Fibroblast of skin of scalp (primary cell): ENCODE measurements around the gene IFNGR1.

Source experiments
- DNase-seq: peaks from one replicate; pipeline ENCODE4 v3.0.0-alpha.2; 2013

The IFNGR1 gene

DNA sequence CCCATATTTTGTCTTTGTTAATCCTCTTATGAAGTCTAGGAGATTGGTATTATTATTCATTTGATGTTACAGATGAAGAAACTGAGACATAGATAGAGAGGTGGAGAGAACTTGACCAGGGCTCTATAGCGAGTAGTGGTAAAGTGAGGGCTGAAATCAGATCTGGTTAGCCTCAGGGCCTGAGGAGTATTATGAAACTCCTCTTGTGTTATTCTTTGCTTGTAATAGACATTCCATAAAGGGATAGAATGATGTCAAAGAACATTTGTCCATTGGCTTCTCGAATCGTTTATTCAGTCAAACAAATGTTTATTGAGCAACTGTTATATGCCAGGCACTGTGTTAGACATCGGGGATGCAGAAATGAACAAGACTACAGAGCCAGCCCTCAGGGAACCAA is 45.7 kb downstream of the IFNGR1 start, which contains the start of gene IL22RA2:
IL22RA2 (minus strand) TSS at position 144 of the 400 bp plus-strand sequence. CDS start 11,895 bp downstream, outside the sequence.
- no peak for DNase-seq

DNA sequence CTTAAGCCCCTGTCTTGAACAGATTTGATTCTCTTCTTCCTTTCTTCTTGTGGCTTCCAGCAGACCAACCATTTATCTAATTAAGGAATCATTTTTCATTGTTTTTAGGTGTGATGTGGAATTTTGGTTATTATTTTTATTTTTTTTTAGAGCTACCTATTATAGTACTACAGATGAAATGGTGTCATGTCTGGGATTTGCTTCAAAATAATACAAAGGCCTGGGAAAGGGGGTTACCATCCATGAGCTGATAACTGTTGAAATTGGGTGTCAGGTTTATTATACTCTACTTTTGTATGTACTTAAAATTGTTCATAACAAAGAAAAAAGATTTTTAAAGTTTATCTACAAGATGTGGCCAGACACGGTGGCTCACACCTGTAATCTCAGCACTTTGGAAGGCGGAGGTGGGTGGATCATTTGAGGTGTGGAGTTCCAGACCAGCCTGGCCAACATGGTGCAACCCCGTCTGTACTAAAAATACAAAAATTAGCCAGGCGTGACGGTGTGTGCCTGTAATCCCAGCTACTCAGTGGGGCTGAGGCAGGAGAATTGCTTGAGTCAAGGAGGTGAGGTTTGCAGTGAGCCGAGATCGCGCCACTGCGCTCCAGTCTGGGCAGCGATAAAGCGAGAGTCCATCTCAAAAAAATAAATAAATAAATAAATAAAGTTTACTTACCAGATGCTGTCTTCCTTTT is 46.3 kb downstream of the IFNGR1 start:
- DNase-seq: no peak

DNA sequence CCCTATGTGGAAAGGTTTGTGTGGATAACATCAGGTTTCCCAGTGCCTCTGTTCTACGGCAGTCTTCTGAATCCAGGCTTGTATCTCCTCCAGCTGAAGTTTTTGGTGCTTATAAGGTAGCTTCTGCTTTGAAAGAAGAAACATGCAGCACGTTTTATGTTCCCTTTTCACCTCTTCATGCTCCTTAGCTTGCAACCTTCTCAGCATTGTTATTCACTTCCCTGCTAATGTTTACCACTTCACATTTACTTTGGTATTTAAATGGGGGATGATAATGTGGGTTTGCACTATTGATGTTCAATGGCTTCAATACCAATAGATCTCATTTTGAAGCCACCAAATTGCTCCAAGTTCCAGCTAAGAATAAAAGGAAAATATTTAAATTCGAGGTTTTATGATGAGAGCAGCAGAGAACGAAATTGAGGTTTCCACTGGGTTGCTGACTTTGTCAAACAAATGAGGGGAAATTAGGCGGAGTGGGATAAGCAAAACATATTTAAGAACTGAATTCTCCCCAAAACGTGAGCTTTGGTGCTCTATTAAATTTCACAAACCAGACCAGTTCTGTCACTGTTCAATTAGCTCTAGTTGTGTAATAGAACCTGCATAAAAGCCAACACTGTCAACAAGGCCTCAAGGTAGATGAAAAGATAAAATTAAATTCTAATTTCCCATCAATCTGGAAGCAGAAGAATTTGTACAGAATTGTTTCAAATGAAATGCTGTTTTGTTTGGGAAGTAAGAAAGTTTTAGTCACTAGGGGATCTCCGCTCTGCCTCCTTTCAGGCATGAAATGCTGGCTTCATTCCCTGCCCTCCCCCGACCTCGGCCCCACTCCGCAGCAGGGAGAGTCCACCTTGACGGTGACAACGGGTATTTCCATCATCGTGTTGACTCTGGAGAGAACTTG is 47.1 kb downstream of the IFNGR1 start:
- DNase-seq: no peak

DNA sequence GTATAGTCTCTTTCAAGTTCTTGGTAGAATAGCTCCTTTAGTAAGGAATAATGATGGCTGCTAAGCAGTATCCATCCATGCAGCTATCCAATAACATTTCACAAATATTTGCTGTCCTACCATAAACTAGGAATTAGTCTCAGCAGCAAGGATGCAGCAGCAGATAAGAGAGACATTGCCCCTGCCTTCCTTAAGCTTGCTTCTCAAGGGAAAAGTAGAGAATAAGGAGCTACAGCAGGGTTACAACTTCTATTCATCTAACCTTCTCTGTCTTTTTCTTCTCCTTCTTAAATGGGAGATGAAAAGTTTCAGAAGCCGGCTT is 48.2 kb downstream of the IFNGR1 start:
- no peak for DNase-seq

DNA sequence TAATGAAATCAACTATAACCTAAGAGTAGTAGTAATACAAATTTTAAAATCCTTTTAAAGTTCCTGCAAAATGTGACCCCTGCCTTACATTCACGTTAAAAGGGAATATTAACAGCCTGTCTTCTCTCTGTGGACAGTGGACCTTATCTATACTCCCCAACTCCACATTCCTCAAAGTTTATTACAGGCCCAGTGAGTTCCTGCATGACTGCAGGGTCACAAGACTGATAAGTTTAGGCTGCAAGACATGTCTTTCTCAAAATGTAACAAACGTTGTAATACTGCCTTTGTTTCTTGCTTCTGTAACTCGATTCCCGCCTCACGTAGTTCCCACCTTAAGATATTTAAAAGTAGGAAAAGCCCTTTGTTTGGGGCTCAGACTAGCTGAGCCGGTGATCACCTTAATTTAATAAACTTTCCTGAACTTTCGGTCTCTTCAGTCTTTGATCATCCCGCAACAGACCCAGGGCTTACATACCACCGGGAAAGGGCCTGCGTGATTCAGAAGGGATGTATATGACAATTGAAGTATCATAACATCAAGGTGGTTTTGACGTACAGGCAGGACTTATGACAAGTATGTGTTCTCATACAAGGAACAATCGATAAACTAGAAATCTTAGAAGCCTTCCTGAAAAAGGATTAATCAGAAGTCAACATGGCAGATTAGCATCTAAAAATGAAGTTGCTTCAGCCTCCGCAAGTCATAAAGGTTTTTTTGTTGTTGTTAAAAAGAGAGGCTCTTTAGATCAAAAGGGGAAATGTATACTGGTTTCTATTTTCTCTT is 48.7 kb downstream of the IFNGR1 start:
- no peak for DNase-seq

DNA sequence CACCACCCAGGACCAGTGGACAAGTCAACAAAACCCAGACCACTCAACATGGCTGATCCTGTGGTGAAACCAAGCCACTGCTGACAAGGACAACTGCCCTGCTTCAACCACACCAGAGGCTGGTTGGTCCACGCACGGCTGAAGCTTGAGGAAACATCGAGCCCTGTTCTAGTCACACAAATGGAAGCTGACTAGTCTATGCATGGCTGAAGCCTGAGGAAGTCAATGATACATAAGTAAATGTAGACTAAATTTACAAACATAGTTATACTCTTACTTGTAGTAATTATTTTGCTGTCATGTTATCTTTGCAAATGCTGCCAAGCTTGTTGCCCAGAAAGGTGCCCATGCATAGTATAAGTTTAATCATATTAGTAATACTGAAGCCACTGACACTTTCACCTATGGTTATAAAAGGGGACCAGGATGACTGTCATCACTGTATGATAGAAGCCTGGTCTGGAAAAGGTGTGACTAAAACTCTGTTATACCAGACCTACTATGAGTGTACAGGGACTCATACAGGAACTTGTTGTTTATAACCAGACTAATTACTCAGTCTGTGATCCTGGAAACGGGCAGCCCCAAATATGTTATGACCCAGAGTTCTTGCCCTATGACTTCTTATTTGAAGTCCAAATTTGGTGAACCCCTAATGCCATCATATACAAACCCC is 51.3 kb downstream of the IFNGR1 start:
- DNase-seq: no peak

DNA sequence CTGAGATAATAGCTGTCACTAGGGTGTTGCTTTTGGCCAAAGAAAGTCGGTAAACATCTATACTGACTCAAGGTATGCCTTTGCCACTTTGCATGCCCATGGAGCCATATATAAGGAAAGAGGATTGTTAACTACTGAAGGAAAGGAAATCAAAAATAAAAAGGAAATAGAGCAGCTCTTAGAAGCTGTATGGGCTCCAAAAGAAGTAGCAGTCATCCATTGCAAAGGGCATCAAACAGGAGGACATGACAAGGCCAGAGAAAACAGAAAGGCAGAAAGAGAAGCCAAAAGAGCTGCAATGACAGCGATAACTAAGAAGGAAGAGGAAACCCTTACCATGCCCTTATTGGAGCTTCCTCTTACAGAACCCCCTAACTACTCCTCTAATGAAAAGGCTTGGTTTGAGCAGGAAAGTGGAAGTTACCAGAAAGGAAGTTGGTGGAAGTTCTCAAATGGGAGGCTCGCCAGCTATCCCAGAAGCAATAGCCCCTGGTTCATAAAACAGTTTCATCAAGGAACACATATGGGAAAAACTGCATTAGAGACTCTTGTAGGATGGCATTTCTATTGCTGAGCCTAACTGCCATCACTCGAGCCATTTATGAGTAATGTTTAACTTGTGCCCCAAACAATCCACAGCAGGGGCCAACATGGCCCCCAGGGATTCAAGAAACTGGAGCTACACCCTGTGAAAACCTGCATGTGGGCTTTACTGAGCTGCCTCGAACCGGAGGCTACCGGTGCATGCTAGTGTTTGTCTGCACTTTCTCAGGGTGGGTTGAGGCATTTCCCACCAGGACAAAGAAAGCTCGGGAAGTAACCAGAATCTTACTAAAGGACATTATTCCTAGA is 52.7 kb downstream of the IFNGR1 start:
- no peak for DNase-seq

DNA sequence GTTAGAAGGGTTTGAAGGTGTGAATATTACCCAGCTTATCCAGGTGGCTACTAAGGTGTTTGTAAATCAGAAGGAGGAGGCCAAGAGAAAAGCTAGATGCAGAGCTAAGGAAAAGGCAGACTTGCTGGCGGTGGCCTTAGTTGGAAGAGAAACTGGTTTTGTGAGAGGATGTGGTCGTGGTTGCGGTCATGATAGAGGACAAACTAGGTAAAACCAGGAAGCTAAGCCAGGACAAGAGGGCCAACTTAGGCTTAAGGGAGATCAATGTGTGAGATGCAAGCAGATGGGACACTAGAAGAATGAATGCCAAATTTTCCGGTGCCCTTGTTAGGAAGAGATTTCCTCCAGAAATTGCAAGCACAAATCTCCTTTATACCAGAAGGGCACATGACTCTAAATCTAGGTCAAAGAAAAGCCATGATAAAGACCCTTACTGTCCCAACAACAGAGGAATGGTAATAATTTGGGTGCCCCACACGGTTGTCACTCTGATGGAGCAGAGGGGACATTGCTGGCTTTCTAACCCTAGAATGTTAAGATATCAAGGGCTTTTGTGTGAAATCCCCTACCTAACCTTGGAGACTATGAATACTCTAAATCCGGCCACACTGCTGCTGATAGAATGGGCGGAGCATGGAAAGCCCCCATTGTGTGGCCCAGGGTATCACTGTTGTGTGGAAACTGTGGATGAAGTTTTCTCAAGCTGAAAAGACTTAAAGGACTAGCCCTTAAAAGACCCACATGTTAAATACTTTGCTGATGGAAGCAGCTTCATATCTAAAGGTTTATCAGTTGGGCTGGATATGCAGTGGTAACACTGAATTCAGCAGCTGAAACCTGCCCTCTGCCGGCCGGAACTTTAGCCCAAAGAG is 53.6 kb downstream of the IFNGR1 start:
- DNase-seq: no peak

DNA sequence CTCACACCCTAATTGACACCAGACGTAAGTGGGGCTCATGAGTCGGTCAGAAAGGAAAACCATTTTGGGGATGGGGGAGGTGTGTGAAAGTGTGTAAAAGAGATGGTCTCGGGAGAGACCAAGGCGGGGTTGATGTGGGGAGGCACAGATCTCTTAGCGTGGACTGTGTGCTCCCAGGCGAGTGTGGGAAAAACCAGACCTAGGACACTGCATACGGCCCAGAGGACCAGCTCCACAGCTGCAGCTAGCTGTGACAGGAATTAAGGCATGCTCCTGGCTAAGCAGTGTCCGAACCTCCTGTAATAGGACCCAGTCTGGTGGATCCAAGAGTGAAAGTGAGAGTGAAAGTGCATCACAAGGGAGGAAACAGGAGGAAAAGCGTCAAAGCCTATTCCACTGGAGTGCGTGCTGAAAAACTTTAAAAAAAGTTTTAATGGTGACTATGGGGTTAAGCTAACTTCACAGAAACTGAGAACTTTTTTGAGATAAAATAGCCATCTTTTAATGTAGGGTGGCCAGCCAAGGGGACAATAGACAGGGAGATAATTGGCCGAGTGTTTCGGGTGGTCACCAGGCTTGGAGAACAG is 55.4 kb downstream of the IFNGR1 start:
- DNase-seq: no peak

DNA sequence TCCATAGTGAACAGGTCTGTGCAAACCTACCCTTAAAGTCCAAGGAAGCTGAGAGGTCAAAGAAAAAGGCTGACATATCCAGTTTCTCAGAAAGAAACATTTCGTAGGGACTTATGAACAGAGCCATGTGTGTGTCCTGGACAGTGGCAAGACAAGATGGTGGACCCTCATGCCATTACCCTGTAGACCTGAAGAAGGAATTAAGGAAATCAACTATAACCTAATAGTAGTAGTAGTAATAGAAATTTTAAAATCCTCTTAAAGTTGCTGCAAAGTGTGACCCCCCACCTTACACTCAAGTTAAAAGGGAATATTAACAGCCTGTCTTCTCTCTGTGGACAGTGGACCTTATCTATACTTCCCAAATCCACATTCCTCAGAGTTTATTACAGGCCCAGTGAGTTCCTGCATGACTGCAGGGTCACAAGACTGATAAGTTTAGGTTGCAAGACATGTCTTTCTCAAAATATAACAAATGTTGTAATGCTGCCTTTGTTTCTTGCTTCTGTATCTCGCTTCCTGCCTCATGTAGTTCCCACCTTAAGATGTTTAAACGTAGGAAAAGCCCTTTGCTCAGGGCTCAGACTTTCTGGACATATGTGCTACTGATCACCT is 56.4 kb downstream of the IFNGR1 start:
- DNase-seq: no peak

DNA sequence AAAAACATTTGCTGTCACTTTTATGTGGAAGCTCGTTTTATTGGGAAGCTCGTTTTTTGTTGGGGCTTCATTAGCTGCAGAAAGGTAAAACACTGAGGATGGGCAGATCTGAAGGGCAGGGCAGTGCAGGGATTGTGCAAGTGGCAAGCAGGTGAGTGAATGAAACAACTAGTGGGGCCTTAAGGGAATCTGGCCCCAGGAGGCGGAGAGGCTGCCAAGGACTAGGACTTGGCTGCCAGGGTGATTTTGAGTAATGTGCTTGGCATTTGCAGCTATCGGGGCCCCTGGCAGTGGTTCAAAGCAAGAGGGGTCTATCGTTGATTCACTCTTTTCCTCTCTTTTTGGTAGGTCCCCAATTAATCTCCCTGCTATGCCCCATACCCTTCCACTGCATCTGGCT is 57.2 kb downstream of the IFNGR1 start:
- no peak for DNase-seq

DNA sequence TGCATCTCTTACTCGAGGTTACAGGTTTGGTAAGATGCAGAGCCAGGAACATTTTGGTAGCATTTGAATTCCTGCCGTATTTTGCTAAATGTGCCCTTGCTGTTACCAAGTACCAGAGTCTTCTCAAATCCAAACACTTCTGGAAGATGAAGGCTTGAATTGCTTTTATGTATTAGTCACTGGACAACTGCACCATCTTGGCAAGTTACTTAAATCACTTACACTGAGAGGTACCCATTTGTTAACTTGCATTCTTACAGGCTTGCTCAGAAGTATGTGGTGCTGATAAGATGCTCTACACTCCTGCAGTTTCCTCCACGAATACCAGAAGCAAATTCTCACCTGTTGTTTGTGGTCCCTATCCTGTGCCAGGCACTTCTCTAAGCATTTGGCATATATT is 58.4 kb downstream of the IFNGR1 start:
- no peak for DNase-seq

DNA sequence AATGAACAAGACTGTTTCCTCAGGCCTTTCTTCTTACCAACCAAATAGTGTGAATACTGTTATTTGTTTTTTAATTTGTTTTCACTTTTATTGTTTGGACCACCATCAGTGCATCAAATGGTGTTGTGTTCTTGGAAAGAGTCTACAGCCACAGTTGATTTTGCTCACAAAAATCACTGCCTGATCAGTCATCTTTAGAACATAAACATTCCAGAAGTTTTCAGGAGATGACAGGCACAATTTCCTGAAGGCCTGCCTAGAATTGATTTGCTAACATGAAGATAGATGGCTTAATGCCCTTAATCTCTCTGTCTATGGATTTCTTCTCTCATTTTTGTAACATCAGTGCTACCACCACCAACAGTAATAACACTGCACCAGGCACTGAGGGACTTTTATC is 59.3 kb downstream of the IFNGR1 start:
- peak; percentile 8 for DNase-seq

DNA sequence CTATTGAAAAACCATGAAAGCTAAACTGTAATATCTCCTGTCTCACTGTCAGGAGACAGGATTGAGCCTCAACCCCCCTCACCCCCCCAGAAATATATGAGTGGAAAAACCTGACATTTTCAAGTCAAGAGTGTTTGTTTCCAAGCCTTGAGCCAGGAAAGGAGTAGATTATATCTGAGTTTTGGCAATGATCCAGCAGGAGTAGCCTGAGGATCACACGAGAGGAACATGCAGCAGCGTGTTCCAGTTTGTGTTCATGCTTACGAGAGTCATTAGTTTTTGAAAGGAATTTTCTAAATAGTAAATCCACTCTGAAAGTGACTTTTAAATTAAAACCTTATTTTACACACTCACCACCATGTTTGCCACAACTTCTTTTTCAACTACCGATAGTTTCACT is 61.6 kb downstream of the IFNGR1 start:
- DNase-seq: no peak

DNA sequence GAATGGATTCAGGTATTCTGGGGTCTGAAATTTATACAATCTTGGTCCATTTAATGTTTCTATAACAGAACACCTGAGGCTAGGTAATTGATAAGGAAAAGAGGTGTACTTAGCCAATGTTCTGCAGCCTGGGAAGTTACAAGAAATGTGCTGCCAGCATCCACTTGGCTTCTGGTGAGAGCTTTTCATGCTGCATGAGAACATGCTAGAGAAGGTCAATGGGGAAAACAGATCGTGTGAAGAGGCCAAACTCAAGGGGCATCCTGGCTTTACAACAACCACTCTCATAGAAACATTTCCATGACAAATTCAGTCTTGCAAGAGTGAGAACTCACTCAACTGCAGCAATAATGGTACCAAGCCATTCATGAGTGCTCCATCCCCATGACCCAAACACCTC is 62.5 kb downstream of the IFNGR1 start:
- DNase-seq: no peak

DNA sequence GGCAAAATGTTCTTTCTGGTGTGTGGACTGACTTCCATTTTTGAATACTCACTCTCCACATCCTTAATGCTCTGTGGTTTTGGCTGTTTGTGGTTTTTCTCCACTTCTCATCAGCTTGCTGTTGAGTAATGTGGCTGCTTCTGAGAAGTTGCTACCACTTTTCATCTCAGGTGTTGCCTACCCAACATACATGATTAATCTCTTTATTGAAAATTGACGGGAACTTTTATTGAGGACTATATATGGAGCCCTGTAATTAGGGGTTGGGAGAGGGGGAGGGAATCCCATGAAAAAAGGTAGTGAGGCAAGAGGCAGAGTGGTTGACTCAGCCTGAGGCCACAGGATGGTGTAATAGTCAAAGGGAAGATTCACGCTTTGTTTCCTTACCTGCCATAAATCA is 63.4 kb downstream of the IFNGR1 start:
- DNase-seq: peak; percentile 13

DNA sequence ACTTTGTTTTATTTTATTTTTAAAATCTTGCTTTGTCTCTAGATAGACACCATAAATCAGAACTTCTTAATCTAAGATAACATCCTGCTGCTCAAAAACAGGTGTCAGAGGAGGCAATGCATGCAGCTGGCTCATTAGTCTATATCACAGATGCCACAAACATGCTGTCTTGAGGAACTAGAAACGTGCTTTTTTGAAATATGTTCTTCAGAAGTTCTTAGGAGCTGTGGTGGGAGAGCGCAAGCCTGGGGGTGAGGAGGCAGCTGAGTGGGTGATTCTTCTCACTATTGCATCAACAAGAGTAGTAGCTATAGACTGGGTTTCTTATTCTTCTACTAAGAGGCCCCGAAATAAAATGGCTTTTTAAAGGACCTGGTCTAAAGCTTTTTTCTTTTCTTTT is 69.1 kb downstream of the IFNGR1 start:
- no peak for DNase-seq

DNA sequence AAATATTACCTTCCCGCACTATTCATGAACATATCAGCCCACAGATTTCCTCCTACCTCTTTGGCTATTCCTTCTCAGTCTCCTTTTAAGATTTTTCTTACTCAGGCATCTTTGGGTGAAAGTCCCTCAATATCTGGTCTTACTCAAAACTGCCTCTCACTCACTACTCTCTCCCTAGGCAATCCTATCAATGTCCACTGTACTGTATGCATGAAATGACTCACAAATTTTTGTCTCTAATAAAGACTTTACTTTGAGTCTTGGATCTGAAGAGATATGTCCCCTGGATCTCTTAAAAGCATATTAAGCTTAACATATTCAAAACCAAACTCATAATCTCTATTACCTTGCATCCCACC is 70.2 kb downstream of the IFNGR1 start:
- no peak for DNase-seq

DNA sequence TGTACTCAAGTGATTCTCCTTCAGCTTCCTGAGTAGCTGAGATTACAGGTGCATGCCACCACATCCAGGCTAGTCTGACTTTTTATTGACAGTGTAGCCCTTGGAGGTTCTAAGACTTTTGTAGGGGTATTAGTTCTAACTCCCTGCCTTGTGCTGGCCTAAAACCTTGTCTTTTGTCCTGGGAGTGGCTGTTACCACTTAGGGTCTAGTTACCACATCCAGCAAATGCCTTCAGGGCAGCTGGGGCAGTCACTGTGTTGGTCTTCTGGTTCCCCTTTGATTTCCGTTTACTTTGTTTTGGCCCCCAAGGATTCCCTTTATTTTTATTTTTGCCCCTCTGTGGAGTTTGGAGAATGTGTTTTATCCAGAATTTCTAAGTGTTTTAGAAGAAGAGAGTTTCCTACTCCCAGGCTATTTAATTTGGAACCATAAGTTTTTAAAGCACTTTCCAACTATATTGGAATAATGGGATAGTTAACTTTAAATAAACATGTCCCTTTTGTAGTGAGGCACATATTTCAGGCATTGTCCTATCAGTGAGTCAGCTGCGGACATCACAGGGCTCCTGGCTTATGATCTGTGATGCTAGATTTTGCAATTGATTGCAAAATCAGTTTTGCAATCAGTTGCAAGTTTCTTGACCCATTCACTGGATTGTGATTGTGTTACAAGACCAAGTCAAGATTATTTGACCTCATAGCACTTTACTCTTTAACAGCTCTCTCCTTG is 70.7 kb downstream of the IFNGR1 start:
- no peak for DNase-seq
